Stimulated activated CD8-positive, alpha-beta memory T cell treated with anti-CD3 and anti-CD28 coated beads, Interleukin-4, amount 100 ng/mL, for 24 hours (primary cell): ENCODE results near the gene SEC22C.
A peak's percentile ranks its signal among the peaks of the same experiment; 100 is the strongest.
"Not testable (repeated sequence)": the region's sequence is repeated elsewhere in the genome, so short reads cannot be mapped to it uniquely, and the experiment has no call there.

Experiments
- DNase-seq: peaks from one replicate; pipeline ENCODE4 v3.0.0-alpha.2; 2020; ENCODE audit warnings: low read depth

The SEC22C gene

GRCh38 chr3:42579346-42579745 is 2.4 kb downstream of the SEC22C start:
- DNase-seq = not testable (repeated sequence)

GRCh38 chr3:42578054-42578453 is 3.7 kb downstream of the SEC22C start:
- no peak for DNase-seq

- DNase-seq = no peak
Observed at GRCh38 chr3:42575137-42575741, 6.5 kb downstream of the SEC22C start.

GRCh38 chr3:42572278-42572677 is 9.5 kb downstream of the SEC22C start:
- no peak for DNase-seq

GRCh38 chr3:42569593-42570142 is 12.1 kb downstream of the SEC22C start:
- DNase-seq = no peak

- DNase-seq = no peak
Observed at GRCh38 chr3:42562047-42562907, 19.5 kb downstream of the SEC22C start.

GRCh38 chr3:42557854-42558253 is 23.9 kb downstream of the SEC22C start:
- DNase-seq = no peak

- DNase-seq = not testable (repeated sequence)
Observed at GRCh38 chr3:42556817-42557216, 24.9 kb downstream of the SEC22C start.

GRCh38 chr3:42556089-42556632 is 25.6 kb downstream of the SEC22C start:
- no peak for DNase-seq

- no peak for DNase-seq
Observed at GRCh38 chr3:42552830-42553229, 28.9 kb downstream of the SEC22C start.

GRCh38 chr3:42550250-42550649 is 31.5 kb downstream of the SEC22C start:
- no peak for DNase-seq

- DNase-seq = no peak
Observed at GRCh38 chr3:42549131-42549530, 32.6 kb downstream of the SEC22C start.

- peak; percentile 49 for DNase-seq
Observed at GRCh38 chr3:42547401-42547945, 34.3 kb downstream of the SEC22C start.

- DNase-seq = no peak
Observed at GRCh38 chr3:42546691-42547213, 35.0 kb downstream of the SEC22C start.

- DNase-seq = no peak
Observed at GRCh38 chr3:42545284-42545900, 36.4 kb downstream of the SEC22C start.

GRCh38 chr3:42544492-42545283 is 37.1 kb downstream of the SEC22C start:
- DNase-seq = no peak

- DNase-seq = no peak
Observed at GRCh38 chr3:42541079-42541478, 40.7 kb downstream of the SEC22C start.

- DNase-seq = peak; percentile 28
Observed at GRCh38 chr3:42539871-42540714, 41.7 kb downstream of the SEC22C start.

- DNase-seq = no peak
Observed at GRCh38 chr3:42537350-42537749, 44.4 kb downstream of the SEC22C start.
